ENCODE data around the gene RANGAP1.
"Not testable (repeated sequence)": the region's sequence is repeated elsewhere in the genome, so short reads cannot be mapped to it uniquely, and the experiment has no call there.

The RANGAP1 gene

GRCh38 chr22:41300661-41301060 is 14.7 kb upstream of the RANGAP1 start:
- DNase-seq, result no peak

GRCh38 chr22:41296826-41297667 is 11.1 kb upstream of the RANGAP1 start:
- no peak for DNase-seq

- not testable (repeated sequence) for DNase-seq
Measured at GRCh38 chr22:41294816-41295215, 8.8 kb upstream of the RANGAP1 start.

GRCh38 chr22:41290262-41291221 is 4.6 kb upstream of the RANGAP1 start:
- peak; percentile 92 for DNase-seq

- DNase-seq, result no peak
Measured at GRCh38 chr22:41289671-41290070, 3.7 kb upstream of the RANGAP1 start.

- peak; percentile 78 for DNase-seq
Measured at GRCh38 chr22:41288245-41288946, 2.4 kb upstream of the RANGAP1 start.

GRCh38 chr22:41286639-41287091 is 678 bp upstream of the RANGAP1 start:
- DNase-seq, result peak; percentile 38

- peak; percentile 95 for DNase-seq
Measured at GRCh38 chr22:41285441-41285819, 557 bp downstream of the RANGAP1 start.

- DNase-seq, result no peak
Measured at GRCh38 chr22:41284465-41284864, 1.5 kb downstream of the RANGAP1 start.

- no peak for DNase-seq
Measured at GRCh38 chr22:41280854-41281253, 5.1 kb downstream of the RANGAP1 start.

GRCh38 chr22:41280065-41280464 is 5.9 kb downstream of the RANGAP1 start:
- DNase-seq, result no peak

GRCh38 chr22:41274856-41275255 is 11.1 kb downstream of the RANGAP1 start:
- DNase-seq, result no peak

GRCh38 chr22:41273128-41273527 is 12.9 kb downstream of the RANGAP1 start:
- no peak for DNase-seq

- DNase-seq, result no peak
Measured at GRCh38 chr22:41271787-41272186, 14.2 kb downstream of the RANGAP1 start.

GRCh38 chr22:41267958-41268357 is 18.0 kb downstream of the RANGAP1 start:
- no peak for DNase-seq

- no peak for DNase-seq
Measured at GRCh38 chr22:41264408-41264941, 21.5 kb downstream of the RANGAP1 start.

- DNase-seq, result no peak
Measured at GRCh38 chr22:41263704-41264103, 22.3 kb downstream of the RANGAP1 start.

GRCh38 chr22:41262250-41262765 is 23.7 kb downstream of the RANGAP1 start:
- no peak for DNase-seq

- DNase-seq, result no peak
Measured at GRCh38 chr22:41261541-41262249, 24.3 kb downstream of the RANGAP1 start.

GRCh38 chr22:41260871-41261270 is 25.1 kb downstream of the RANGAP1 start:
- no peak for DNase-seq

GRCh38 chr22:41259756-41260155 is 26.2 kb downstream of the RANGAP1 start:
- not testable (repeated sequence) for DNase-seq

GRCh38 chr22:41257696-41258095 is 28.3 kb downstream of the RANGAP1 start:
- no peak for DNase-seq

Data from fibroblast of skin of right biceps (primary cell).